ENCODE results near the gene MYH3.

GRCh38 chr17:10705727-10706126 lies 48.6 kb upstream of the MYH3 start:
- TF ChIP-seq CTCF (IDR thresholded peaks at IDR 0.05; ENCODE audit: low read depth, low read length, poor library complexity, severe bottlenecking) (no peak), EZH2phosphoT487 (IDR thresholded peaks at IDR 0.05; ENCODE audit: borderline replicate concordance, low read length) (no peak)

Measured in DOHH2 (cell line).